Lung microvascular endothelial cell (primary cell): Measurements from ENCODE around the gene BRD3. TPM values are rescaled to one million over a fixed set of nuclear protein-coding genes. Genes with fewer than 3 reads are reported as not detected.
"Not testable (repeated sequence)": the region's sequence is repeated elsewhere in the genome, so short reads cannot be mapped to it uniquely, and the experiment has no call there.

Experiments
- DNase-seq, 2 donors: peaks; one replicate each; pipeline versions ENCODE4 v3.0.0 to v3.0.0-alpha.2; 2010; ENCODE audit warnings: low read depth in 2 of 2
- total RNA-seq: library from RNA; depleted of rRNA; stranded (reverse); fragments of >200 nt; gene quantifications from 2 replicates; pipeline ENCODE4 v1.2.1, GENCODE V29; 2014

The BRD3 gene
- 7.1 and 7.6 TPM in 2 replicates for total RNA-seq

DNA sequence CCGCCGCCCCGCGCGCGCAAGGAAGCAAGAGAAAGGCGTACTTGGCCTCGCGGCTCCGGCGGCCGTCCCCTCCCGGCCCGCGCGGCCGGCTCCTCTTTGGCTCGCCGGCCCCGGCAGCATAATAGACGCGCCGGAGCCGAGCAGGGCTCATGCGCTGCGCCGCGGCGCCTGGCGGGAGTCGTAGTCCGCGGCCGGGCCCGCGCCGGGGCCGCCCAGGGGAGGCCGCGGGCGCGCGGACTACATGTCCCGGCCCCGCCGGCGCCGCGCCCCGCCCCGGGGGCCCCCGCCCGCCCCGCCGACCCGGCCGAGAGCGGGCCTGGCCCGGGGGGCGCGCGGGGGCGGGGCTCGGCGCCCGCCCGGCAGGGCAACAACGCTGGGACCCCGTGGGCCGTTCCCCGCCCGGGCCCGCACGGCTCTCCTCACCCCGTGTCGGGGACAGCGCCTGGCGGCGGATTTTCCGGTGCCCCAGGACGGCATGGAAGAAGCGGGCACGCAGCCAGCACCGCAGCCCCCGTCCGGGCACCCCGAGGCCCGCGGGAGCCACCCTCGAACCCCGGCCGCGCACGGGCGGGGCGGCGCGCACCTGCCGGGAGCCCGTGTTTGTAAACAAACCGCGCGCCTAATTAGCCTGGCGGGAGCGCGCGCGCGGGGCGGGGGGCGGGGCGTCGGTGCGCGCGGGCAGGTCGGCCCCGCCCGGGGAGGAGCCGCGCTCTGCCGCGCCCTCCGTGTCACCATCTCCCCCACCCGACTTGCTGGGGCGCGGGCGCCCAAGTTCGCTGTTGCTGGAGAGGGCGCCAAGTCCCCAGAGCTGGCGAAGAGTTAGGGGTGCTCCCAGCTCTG is at the start of gene BRD3:
TSS of gene BRD3 (minus strand) at position 123 of the 840 bp plus-strand sequence. CDS start 14,549 bp downstream, outside the sequence.
- DNase-seq: peak; percentile 91 to 94

DNA sequence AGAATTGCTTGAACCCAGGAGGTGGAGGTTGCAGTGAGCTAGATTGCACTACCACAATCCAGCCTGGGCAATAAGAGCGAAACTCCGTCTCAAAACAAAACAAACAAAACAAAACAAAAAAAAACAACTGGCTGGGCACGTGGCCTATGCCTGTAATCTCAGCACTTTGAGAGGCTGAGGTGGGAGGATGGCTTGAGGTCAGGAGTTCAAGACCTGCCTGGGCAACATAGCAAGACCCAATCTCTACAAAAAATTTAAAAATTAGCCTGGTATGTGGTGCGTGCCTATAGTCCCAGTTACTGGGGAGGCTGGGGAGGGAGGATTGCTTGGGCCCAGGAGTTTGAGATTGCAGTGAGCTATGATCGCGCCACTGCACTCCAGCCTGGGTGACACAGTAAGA is 44.7 kb upstream of the BRD3 start:
- no peak for DNase-seq

DNA sequence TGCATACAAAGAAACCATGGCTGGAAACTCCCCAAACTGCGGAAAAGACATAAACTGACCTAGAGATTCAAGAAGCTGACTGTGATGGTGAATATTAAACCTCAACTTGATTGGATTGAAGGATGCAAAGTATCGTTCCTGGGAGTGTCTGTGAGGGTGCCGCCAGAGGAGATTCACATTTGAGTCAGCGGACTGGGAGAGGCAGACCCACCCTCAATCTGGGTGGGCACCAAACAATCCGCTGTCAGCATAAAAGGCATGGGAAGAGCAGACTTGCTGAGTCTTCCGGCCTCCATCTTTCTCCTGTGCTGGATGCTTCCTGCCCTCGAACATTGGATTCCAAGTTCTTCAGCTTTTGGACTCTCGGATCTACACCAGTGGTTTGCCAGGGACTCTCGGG is 43.2 kb upstream of the BRD3 start:
- no peak for DNase-seq

DNA sequence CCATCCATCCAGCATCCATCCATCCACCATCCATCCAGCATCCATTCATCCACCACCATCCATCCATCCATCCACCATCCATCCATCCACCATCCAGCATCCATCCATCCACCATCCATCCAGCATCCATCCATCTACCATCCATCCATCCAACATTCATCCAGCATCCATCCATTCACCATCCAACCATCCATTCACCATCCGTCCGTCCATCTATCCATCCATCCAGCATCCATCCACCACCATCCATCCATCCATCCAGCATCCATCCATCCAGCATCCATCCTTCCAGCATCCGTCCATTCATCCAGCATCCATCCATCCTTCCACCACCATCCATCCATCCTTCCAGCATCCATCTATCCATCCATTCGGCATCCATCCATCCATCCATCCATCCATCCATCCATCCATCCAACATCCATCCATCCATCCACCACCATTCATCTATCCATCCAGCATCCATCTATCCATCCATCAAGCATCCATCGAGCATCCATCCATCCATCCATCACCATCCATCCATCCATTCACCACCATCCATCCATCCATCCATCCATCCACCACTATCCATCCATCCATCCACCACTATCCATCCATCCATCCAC is 35.7 kb upstream of the BRD3 start:
- no peak for DNase-seq

DNA sequence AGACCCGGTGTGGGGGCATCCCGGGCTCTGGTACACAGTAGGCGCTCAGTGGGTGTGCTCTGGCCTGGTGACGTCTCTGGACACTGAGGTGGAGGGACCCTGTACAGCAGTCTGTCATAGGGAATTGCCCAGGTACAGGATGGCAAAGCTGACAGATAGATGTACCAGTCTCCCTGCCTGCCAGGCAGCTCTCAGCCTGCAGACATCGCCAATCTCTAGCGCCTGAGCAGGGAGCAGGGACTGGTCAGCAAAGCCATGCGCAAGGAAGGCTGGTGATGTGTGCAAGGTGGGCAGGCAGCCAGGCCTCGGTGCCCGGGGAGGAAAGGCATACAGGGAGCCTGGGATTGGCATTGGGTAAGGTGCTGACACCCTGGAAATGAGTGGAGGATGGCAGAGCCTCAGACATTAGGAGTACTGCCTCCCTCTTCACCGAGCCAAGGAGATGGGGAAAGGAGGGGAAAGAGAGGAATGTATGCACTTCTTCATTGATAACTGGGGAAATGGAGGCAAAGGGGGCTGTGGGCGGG is 33.9 kb upstream of the BRD3 start:
- DNase-seq: no peak

DNA sequence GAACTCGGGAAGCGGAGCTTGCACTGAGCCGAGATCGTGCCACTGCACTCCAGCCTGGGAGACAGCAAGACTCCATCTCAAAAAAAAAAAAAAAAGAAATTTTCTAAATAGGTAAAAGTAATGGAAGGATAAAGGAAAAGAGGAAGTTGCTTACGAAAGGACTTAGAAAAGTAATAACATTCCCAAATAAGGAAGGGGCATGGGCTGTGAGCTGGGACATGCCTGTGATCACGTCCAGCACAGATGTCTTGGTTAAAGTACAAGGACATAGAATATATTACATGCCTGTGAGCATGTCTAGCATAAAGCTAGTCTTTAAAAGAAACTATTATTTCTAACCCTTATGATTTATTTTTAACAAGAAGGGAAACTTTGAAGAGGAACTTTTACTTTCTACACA is 33.3 kb upstream of the BRD3 start:
- DNase-seq: not testable (repeated sequence)

DNA sequence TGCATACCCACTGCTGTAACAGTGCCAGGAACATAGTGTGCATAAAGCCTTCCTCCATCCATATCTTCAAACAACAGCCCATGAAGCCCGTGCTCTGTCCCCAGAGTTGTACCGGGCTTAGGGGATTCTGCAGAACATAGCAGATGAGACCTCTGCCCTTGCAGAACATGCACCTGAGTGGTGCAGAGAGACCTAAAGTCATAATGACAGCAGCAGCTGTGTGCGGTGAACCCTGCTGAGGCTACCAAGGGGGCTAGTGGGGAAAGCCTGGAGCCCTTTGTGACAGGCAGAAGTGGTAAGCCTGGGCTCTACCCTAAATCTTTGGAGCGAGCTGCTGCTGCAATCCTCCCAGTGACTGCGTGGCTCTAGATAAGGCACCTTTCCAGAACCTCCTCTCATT is 32.2 kb upstream of the BRD3 start:
- no peak for DNase-seq

DNA sequence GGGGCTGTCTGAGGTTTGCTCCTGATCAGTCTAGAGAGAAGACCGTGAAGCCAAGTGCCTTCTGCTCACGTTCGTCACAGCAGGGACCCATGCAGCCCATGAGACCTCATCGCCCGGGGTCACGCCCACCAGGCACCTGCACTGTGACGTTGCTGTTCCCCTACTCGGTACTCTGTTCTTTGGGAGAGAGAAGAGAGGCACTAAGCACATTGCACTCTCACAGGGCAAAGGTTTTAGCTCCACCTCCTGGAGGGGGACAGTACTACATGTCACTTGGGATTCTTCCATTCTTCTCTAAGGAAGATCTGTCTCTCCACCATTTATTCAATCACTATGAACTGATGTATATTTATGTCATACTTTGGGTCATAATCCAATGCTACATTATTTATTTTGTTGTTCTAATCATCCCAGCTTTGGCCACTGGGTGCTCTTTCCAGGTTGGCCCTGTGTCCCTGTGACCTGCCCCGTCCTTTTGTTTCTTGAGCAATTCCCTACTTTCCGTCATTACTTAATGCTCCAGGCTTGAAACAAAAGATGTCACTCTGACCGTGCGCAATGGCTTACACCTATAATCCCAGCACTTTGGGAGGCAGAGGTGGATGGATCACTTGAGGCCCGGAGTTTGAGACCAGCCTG is 31.4 kb upstream of the BRD3 start:
- peak; percentile 42 to 53 for DNase-seq

DNA sequence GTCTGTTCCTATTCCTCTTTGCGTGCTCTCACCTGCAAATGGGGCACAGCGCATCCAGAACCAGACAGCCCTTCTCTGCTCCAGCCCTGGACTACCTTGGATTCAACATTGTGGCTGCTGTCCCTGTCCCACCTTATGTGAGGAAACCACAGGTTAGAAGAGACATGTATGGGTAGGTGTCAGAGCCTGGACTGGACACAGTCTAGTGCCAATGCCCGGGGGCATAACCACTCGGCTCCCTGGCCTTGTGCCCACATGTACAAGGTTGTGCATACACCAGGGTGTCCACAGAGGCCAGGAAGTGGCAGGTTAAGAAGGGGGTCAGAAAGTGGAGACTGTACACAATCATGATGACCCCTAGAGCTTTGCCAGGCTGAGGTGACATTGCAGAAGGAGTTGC is 22.1 kb upstream of the BRD3 start:
- no peak for DNase-seq

DNA sequence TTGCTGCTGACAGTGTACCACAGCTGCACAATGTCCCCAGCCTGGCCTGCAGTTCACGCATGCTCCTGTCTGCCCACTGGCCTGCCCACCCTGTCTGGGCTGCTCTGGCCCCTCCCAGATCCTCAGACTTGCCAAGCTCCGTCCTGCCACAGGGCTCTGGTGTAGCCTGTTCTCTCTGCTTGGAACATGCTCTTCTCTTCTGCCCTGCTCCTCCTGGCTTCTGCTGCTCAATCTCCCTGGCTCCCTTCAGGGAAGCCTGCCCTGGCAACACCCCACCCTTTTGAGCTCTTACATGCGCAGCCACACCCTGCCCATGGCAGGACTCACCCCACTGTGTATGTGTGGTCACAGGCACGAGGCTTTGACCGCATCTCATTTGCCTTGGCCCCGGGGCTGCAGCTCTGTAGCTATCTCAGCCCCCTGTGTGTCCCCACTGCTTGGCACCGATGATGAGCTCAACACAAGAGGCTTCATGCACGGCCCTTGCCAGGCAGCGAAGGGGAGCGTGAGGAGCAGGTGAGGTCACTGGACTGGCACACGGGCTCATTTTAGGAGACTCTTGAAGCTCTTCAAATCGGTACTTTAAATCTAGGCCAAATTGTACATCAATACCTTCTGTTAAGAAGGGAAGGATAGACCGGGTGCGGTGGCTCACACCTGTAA is 20.4 kb upstream of the BRD3 start:
- DNase-seq: no peak

DNA sequence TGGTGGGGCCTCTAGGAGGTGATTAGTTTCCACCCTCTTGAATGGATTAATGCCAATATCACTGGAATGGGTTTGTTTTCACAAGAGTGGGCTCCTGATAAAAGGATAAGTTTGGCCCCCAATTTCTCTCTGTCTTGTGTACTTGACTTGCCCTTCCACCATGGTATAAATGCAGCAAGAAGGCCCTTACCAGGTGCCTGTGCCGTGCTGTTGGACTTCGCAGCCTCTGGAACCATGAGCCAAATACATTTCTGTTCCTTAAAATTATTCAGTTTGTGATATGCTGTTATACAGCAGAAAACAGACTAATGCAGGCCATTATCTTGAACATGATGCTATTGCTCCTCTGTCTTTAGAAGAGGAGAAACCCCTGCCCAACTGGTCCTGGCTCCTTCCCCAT is 17.8 kb upstream of the BRD3 start:
- no peak for DNase-seq

DNA sequence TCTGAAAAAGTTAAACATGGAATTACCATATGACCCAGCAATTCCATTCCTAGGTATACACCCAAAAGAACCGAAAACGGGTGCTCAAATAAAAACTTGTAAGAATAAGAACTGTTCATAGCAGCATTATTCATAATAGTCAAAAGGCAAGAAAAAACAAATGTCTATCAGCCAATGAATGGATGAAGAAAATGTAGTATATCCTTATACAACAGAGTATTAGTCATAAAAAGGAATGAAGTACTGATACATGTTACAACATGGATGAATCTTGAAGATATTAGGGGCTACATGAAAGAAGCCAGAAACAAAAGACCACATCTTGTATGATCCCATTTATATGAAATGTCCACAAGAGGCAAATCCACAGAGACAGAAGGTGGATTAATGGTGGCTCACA is 15.6 kb upstream of the BRD3 start:
- DNase-seq: no peak

DNA sequence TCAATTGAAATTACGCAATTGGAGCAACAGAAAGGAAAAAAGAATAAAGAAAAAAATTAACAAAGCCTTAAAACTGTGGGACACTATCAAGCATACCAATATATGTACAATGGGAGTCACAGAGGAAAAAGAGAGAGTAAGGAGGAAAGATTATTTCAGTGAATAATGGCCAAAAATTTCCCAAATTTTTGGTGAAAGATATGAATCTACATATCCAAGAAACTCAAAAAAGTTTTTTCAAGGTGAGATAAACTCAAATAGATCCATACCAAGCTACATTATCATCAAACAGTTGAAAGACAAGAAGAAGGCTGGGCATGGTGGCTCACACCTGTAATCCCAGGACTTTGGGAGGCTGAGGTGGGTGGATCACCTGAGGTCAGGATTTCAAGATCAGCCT is 8.8 kb upstream of the BRD3 start:
- no peak for DNase-seq

DNA sequence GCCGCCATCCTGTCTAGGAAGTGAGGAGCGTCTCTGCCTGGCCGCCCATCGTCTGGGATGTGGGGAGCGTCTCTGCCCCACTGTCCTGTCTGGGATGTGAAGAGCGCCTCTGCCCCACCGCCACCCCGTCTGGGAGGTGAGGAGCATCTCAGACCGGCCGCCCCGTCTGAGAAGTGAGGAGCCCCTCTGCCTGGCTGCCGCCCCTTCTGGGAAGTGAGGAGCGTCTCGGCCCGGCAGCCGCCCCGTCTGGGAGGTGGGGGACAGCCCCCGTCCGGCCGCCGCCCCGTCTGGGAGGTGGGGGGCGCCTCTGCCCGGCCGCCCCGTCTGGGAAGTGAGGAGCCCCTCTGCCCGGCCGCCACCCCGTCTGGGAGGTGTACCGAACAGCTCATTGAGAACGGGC is 7.9 kb upstream of the BRD3 start:
- DNase-seq: not testable (repeated sequence)

DNA sequence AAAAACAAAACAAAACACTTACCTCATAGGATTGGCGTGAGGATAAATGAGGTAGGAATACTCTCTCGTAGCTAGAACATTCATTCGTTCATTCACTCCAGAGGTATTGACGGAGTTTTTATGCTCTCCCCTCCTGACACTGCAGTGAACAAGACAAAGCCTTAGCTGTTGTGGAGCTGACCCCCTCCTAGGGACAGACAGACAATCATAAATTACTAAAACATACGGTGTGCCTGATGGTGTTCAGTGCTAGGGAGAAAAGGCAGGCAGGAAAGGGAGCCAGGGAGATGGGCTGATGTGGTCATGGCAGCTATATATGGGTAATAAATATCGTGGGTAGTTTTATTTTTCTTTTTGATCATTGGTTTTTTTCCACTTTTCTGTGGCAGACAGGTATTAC is 5.7 kb upstream of the BRD3 start:
- DNase-seq: no peak

DNA sequence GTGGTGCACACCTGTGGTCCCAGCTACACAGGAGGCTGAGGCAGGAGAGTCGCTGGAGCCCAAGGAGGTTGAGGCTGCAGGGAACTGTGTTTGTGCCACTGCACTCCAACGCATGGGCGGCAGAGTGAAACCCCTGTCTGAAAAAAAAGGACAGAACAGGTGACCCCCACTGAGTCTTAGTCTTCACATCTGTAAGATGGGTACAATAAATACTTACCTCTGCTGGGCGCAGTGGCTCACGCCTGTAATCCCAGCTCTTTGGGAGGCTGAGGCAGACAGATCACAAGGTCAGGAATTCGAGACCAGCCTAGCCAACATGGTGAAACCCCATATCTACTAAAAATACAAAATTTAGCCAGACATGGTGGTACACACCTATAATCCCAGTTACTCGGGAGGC is 4.9 kb upstream of the BRD3 start:
- DNase-seq: not testable (repeated sequence)

DNA sequence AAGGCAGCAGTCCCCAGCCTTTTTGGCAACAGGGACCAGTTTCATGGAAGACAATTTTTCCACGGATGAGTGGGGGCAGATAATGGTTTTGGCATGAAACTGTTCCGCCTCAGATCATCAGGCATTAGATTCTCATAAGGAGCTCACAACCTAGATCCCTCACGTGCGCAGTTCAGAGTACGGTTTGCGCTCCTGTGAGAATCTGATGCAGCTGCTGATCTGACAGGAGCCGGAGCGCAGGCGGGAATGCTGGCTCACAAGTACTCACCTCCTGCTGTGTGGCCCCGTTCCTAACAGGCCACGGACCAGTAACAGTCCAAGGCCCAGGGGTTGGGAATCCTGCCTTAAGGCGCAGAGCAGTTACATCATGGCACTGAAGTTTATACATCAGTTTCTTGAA is 3.3 kb upstream of the BRD3 start:
- DNase-seq: no peak

DNA sequence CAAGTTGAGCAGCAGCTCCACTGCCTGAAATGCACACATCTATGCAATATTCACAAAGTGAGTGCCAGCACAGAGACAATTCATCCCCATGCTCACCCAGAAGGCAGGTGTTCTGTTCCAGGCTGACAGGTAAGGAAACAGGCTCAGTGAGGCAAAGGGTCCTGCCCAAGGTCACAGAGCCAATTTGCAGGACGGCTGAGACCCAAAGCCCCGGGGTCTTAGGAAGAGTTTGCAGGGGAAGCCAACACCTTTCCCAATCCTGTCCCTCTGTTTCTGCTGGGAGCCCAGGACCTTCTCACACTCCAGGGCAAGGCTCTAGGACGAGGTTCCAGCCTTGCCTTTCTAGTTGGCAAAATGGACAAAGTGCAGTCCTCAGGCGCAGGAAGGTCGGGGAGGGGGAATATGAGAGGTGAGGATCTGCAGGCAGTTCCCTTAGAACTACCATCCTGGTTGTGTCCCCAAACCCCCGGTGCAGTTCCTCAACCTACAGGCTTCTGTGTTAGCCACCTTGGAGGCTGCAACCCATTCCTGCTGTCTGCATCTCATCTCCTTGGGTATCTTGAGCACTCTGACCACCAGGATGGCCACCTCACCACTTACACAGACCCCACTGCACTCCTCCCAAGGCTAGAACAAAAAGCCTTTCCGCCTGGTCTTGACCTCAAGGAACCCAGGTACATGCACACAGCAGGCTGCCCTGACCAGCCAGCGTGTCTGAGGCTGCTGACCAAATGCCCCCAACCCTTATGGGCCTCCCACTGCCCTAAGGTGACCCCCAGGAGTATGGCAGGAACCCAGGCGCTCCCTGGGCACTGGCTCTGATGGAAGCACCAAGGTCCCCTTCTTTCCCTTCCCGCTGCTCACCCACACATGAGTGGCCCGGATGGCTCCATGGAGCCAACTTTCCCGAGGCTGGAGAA is 1.9 kb upstream of the BRD3 start:
- no peak for DNase-seq

DNA sequence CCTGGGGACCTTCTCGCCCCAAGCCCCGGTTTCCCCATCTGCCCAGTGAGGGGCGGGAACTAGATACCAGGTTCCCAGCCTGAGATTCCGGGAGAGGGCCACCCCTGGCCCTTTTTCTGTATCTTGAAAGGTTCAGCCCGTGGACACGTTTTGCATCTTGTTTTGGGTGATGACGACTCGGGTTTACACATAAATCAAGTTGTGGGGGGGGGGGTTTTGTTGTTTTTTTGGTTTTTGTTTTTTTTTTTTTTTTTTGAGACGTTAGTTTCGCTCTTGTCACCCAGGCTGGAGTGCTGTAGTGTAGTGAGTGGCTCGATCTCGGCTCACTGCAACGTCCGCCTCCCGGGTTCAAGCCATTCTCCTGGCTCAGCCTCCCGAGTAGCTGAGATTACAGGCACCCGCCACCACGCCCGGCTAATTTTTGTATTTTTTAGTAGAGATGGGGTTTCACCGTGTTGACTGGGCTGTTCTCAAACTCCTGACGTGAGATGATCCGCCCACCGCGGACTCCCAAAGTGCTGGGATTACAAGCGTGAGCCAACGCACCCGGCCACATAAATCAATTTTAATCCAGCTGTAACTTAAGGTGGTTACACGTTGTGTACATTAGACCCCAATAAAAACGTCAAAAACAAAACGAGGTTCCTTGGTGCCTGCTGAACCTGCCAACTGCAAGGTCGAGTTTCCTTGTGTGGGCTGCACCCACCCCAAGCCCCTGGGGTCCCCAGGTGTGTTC is 1.1 kb upstream of the BRD3 start:
- no peak for DNase-seq
